HEK293 (cell line): ENCODE measurements around the gene RAB24.

Source experiments
- BCL11B ChIP-seq: fragments of 450-650 bp; formaldehyde crosslinking; IDR thresholded peaks from 2 replicates; pipeline ENCODE4 v1.5.1; 2016; ENCODE audit warnings: low read depth, missing biosample characterization, missing genetic modification characterization
- EGR2 ChIP-seq: fragments of 450-650 bp; formaldehyde crosslinking; IDR thresholded peaks from 2 replicates; pipeline ENCODE4 v1.5.1; 2016; ENCODE audit warnings: low read depth, missing biosample characterization, missing genetic modification characterization
- GLI2 ChIP-seq: fragments of 450-650 bp; formaldehyde crosslinking; IDR thresholded peaks from 2 replicates; pipeline ENCODE4; 2017; ENCODE audit warnings: missing biosample characterization, missing genetic modification characterization, low read depth, borderline replicate concordance
- GLI4 ChIP-seq: fragments of 450-650 bp; formaldehyde crosslinking; IDR thresholded peaks from 2 replicates; pipeline ENCODE4 v1.5.1; 2016; ENCODE audit warnings: missing biosample characterization, missing genetic modification characterization
- IKZF3 ChIP-seq: fragments of 450-650 bp; IDR thresholded peaks from 2 replicates; pipeline ENCODE4 v1.5.0; 2018; ENCODE audit warnings: missing biosample characterization, mild to moderate bottlenecking, missing genetic modification characterization, moderate library complexity
- KLF1 ChIP-seq: fragments of 450-650 bp; formaldehyde crosslinking; IDR thresholded peaks from 2 replicates; pipeline ENCODE4 v1.5.1; 2016; ENCODE audit warnings: missing biosample characterization, missing genetic modification characterization
- KLF10 ChIP-seq: fragments of 450-650 bp; IDR thresholded peaks from 2 replicates; pipeline ENCODE4 v1.5.1; 2018; ENCODE audit warnings: missing biosample characterization, mild to moderate bottlenecking, missing genetic modification characterization
- KLF16 ChIP-seq: fragments of 450-650 bp; formaldehyde crosslinking; IDR thresholded peaks from 2 replicates; pipeline ENCODE4 v1.5.1; 2017; ENCODE audit warnings: missing biosample characterization, missing genetic modification characterization
- KLF8 ChIP-seq: fragments of 450-650 bp; formaldehyde crosslinking; IDR thresholded peaks from 2 replicates; pipeline ENCODE4 v1.5.1; 2016; ENCODE audit warnings: missing biosample characterization, missing genetic modification characterization
- SP2 ChIP-seq: fragments of 450-650 bp; formaldehyde crosslinking; IDR thresholded peaks from 2 replicates; pipeline ENCODE4 v1.5.1; 2016; ENCODE audit warnings: missing biosample characterization, missing genetic modification characterization
- ZFP41 ChIP-seq: fragments of 450-650 bp; formaldehyde crosslinking; IDR thresholded peaks from 2 replicates; pipeline ENCODE4 v1.5.1; 2016; ENCODE audit warnings: missing biosample characterization, missing genetic modification characterization, borderline replicate concordance
- ZNF10 ChIP-seq: fragments of 450-650 bp; formaldehyde crosslinking; IDR thresholded peaks from 2 replicates; pipeline ENCODE4 v1.5.1; 2017; ENCODE audit warnings: missing biosample characterization, missing genetic modification characterization
- ZNF175 ChIP-seq: fragments of 450-650 bp; formaldehyde crosslinking; IDR thresholded peaks from 2 replicates; pipeline ENCODE4 v1.5.1; 2016; ENCODE audit warnings: missing biosample characterization, missing genetic modification characterization
- ZNF248 ChIP-seq: fragments of 450-650 bp; formaldehyde crosslinking; IDR thresholded peaks from 2 replicates; pipeline ENCODE4 v1.5.1; 2017; ENCODE audit warnings: missing biosample characterization, missing genetic modification characterization
- ZNF324 ChIP-seq: fragments of 450-650 bp; formaldehyde crosslinking; IDR thresholded peaks from 2 replicates; pipeline ENCODE4 v1.5.1; 2016; ENCODE audit warnings: missing biosample characterization, missing genetic modification characterization
- ZNF391 ChIP-seq: fragments of 450-650 bp; formaldehyde crosslinking; IDR thresholded peaks from 2 replicates; pipeline ENCODE4 v1.5.1; 2016; ENCODE audit warnings: low read depth, missing biosample characterization, missing genetic modification characterization, borderline replicate concordance
- ZNF548 ChIP-seq: fragments of 450-650 bp; formaldehyde crosslinking; IDR thresholded peaks from 2 replicates; pipeline ENCODE4 v1.5.1; 2016; ENCODE audit warnings: missing biosample characterization, missing genetic modification characterization
- ZNF558 ChIP-seq: fragments of 450-650 bp; formaldehyde crosslinking; IDR thresholded peaks from 2 replicates; pipeline ENCODE4 v1.5.1; 2016; ENCODE audit warnings: missing biosample characterization, missing genetic modification characterization
- ZNF664 ChIP-seq: fragments of 450-650 bp; formaldehyde crosslinking; IDR thresholded peaks from 2 replicates; pipeline ENCODE4 v1.5.1; 2016; ENCODE audit warnings: missing biosample characterization, missing genetic modification characterization
- ZNF677 ChIP-seq: fragments of 450-650 bp; IDR thresholded peaks from 2 replicates; pipeline ENCODE4 v1.5.0; 2018; ENCODE audit warnings: missing biosample characterization, mild to moderate bottlenecking, missing genetic modification characterization, moderate library complexity
- ZNF837 ChIP-seq: fragments of 450-650 bp; formaldehyde crosslinking; IDR thresholded peaks from 2 replicates; pipeline ENCODE4 v1.5.1; 2016; ENCODE audit warnings: missing biosample characterization, missing genetic modification characterization
- TF ChIP-seq, protein P1 (sequence below): fragments of 450-650 bp; formaldehyde crosslinking; IDR thresholded peaks from 2 replicates; pipeline ENCODE4 v1.5.1; 2016; ENCODE audit warnings: missing biosample characterization, missing genetic modification characterization
- TF ChIP-seq, protein P2 (sequence below): fragments of 450-650 bp; formaldehyde crosslinking; IDR thresholded peaks from 2 replicates; pipeline ENCODE4 v1.5.1; 2016; ENCODE audit warnings: missing biosample characterization, missing genetic modification characterization
- TF ChIP-seq, protein P3 (sequence below): fragments of 450-650 bp; formaldehyde crosslinking; IDR thresholded peaks from 2 replicates; pipeline ENCODE4 v1.5.1; 2017; ENCODE audit warnings: missing biosample characterization, missing genetic modification characterization
- TF ChIP-seq, protein P4 (sequence below): fragments of 450-650 bp; formaldehyde crosslinking; IDR thresholded peaks from 2 replicates; pipeline ENCODE4 v1.5.1; 2016; ENCODE audit warnings: missing biosample characterization, missing genetic modification characterization
- TF ChIP-seq, protein P5 (sequence below): fragments of 450-650 bp; formaldehyde crosslinking; IDR thresholded peaks from 2 replicates; pipeline ENCODE4 v1.5.1; 2016; ENCODE audit warnings: missing biosample characterization, missing genetic modification characterization
- TF ChIP-seq, protein P6 (sequence below): fragments of 450-650 bp; formaldehyde crosslinking; IDR thresholded peaks from 2 replicates; pipeline ENCODE4 v1.5.1; 2016; ENCODE audit warnings: missing biosample characterization, missing genetic modification characterization

Gene RAB24

DNA sequence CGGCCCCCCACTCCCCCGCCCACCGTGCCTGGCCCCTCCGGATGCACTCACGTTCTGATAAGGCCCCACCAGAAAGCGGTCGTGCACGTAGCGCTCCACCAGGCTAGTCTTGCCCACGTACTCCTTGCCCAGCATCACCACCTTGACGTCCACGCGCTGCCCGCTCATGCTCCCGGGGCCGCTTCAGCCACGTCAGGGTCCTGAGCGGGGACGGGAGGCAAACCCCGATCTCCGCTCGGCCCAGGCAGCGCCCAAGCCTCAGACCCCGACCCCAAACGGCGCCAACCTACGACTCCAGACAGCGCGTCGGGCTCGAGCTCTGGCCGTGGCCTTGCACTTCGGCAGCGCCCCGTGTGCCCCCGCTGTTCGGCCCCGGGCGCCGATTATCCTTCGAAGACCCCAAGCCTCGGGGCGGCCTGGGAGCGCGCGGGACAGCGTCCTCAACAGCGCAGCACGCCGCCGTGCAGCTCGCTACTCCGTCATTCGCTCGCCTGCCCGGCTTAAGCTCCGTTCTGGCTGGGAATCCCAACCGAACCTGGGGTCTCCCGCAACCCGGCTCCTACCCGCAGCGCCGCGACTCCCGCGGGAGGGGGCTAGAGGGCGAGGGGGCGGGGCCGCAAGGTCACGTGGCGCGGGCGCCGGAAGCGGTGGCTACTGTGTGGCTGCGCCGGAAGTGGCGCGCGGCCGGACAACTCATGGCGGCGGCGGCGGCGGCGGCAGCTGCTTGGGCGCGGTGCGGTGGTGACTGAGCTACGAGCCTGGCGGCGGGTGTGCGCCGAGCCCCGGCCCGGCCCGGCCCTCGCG, at the start of gene RAB24, which contains the start of gene PRELID1 (continued):
- TF ChIP-seq, protein P1, sequence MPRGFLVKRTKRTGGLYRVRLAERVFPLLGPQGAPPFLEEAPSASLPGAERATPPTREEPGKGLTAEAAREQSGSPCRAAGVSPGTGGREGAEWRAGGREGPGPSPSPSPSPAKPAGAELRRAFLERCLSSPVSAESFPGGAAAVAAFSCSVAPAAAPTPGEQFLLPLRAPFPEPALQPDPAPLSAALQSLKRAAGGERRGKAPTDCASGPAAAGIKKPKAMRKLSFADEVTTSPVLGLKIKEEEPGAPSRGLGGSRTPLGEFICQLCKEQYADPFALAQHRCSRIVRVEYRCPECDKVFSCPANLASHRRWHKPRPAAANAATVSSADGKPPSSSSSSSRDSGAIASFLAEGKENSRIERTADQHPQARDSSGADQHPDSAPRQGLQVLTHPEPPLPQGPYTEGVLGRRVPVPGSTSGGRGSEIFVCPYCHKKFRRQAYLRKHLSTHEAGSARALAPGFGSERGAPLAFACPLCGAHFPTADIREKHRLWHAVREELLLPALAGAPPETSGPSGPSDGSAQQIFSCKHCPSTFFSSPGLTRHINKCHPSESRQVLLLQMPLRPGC, result no peak
- TF ChIP-seq, protein P2, sequence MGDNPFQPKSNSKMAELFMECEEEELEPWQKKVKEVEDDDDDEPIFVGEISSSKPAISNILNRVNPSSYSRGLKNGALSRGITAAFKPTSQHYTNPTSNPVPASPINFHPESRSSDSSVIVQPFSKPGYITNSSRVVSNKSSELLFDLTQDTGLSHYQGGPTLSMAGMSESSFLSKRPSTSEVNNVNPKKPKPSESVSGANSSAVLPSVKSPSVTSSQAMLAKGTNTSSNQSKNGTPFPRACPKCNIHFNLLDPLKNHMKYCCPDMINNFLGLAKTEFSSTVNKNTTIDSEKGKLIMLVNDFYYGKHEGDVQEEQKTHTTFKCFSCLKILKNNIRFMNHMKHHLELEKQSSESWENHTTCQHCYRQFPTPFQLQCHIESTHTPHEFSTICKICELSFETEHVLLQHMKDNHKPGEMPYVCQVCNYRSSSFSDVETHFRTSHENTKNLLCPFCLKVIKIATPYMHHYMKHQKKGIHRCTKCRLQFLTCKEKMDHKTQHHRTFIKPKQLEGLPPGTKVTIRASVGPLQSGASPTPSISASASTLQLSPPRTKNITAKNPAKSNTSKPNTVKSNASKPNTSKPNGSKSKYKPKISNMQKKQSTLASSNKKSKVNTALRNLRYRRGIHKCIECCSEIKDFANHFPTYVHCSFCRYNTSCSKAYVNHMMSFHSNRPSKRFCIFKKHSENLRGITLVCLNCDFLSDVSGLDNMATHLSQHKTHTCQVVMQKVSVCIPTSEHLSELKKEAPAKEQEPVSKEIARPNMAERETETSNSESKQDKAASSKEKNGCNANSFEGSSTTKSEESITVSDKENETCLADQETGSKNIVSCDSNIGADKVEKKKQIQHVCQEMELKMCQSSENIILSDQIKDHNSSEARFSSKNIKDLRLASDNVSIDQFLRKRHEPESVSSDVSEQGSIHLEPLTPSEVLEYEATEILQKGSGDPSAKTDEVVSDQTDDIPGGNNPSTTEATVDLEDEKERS (tag by site-specific recombination), result no peak
- peak; percentile 59; the same call in 1 of the 2 replicates for TF ChIP-seq ZNF391 (tag by site-specific recombination)
- TF ChIP-seq, protein P3, sequence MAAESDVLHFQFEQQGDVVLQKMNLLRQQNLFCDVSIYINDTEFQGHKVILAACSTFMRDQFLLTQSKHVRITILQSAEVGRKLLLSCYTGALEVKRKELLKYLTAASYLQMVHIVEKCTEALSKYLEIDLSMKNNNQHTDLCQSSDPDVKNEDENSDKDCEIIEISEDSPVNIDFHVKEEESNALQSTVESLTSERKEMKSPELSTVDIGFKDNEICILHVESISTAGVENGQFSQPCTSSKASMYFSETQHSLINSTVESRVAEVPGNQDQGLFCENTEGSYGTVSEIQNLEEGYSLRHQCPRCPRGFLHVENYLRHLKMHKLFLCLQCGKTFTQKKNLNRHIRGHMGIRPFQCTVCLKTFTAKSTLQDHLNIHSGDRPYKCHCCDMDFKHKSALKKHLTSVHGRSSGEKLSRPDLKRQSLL (tag by site-specific recombination), result no peak
- no peak for TF ChIP-seq IKZF3
- peak; percentile 53 for TF ChIP-seq SP2 (tag by site-specific recombination)
- no peak for TF ChIP-seq ZNF248 (tag by site-specific recombination)
- no peak for TF ChIP-seq GLI4 (tag by site-specific recombination)
- TF ChIP-seq, protein P4, sequence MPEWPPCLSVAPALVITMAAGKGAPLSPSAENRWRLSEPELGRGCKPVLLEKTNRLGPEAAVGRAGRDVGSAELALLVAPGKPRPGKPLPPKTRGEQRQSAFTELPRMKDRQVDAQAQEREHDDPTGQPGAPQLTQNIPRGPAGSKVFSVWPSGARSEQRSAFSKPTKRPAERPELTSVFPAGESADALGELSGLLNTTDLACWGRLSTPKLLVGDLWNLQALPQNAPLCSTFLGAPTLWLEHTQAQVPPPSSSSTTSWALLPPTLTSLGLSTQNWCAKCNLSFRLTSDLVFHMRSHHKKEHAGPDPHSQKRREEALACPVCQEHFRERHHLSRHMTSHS (tag by site-specific recombination), result no peak
- TF ChIP-seq, protein P5, sequence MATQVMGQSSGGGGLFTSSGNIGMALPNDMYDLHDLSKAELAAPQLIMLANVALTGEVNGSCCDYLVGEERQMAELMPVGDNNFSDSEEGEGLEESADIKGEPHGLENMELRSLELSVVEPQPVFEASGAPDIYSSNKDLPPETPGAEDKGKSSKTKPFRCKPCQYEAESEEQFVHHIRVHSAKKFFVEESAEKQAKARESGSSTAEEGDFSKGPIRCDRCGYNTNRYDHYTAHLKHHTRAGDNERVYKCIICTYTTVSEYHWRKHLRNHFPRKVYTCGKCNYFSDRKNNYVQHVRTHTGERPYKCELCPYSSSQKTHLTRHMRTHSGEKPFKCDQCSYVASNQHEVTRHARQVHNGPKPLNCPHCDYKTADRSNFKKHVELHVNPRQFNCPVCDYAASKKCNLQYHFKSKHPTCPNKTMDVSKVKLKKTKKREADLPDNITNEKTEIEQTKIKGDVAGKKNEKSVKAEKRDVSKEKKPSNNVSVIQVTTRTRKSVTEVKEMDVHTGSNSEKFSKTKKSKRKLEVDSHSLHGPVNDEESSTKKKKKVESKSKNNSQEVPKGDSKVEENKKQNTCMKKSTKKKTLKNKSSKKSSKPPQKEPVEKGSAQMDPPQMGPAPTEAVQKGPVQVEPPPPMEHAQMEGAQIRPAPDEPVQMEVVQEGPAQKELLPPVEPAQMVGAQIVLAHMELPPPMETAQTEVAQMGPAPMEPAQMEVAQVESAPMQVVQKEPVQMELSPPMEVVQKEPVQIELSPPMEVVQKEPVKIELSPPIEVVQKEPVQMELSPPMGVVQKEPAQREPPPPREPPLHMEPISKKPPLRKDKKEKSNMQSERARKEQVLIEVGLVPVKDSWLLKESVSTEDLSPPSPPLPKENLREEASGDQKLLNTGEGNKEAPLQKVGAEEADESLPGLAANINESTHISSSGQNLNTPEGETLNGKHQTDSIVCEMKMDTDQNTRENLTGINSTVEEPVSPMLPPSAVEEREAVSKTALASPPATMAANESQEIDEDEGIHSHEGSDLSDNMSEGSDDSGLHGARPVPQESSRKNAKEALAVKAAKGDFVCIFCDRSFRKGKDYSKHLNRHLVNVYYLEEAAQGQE (tag by site-specific recombination), result 0 out of 2 replicates have a peak, but pooled peaks have one; percentile 13
- TF ChIP-seq KLF1 (tag by site-specific recombination), result no peak; the same call in 1 of the 2 replicates
- TF ChIP-seq ZNF558 (tag by site-specific recombination), result no peak
- TF ChIP-seq ZNF175, result no peak
- TF ChIP-seq ZNF10, result no peak
- TF ChIP-seq KLF16 (tag by site-specific recombination), result no peak
- TF ChIP-seq ZFP41 (tag by site-specific recombination), result no peak
- no peak for TF ChIP-seq GLI2 (tag by site-specific recombination)
- peak; percentile 19; the same call in 1 of the 2 replicates for TF ChIP-seq KLF8 (tag by site-specific recombination)
- TF ChIP-seq BCL11B (tag by site-specific recombination), result peak; percentile 54; the same call in 1 of the 2 replicates
- TF ChIP-seq, protein P6, sequence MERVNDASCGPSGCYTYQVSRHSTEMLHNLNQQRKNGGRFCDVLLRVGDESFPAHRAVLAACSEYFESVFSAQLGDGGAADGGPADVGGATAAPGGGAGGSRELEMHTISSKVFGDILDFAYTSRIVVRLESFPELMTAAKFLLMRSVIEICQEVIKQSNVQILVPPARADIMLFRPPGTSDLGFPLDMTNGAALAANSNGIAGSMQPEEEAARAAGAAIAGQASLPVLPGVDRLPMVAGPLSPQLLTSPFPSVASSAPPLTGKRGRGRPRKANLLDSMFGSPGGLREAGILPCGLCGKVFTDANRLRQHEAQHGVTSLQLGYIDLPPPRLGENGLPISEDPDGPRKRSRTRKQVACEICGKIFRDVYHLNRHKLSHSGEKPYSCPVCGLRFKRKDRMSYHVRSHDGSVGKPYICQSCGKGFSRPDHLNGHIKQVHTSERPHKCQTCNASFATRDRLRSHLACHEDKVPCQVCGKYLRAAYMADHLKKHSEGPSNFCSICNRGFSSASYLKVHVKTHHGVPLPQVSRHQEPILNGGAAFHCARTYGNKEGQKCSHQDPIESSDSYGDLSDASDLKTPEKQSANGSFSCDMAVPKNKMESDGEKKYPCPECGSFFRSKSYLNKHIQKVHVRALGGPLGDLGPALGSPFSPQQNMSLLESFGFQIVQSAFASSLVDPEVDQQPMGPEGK, result peak; percentile 96
- no peak for TF ChIP-seq EGR2 (tag by site-specific recombination)
- no peak for TF ChIP-seq ZNF664
- peak; percentile 76; the same call in 1 of the 2 replicates for TF ChIP-seq ZNF324
- TF ChIP-seq ZNF837 (tag by site-specific recombination), result 0 out of 2 replicates have a peak, but pooled peaks have one; percentile 29
- TF ChIP-seq ZNF548 (tag by site-specific recombination), result no peak
- peak; percentile 76; the same call in 1 of the 2 replicates for TF ChIP-seq KLF10 (tag by site-specific recombination)
- TF ChIP-seq ZNF677 (tag by site-specific recombination), result no peak
